ENCODE measurements around the gene PIM3. TPM values are rescaled to one million over a fixed set of nuclear protein-coding genes. Genes with fewer than 3 reads are reported as not detected.

Gene PIM3
- total and polyA plus RNA-seq, 2 of the 8 experiments (the other 6 are each of a cell fraction or from before 2014, with no cell fraction given), result 22.6 to 30.0 TPM

GRCh38 chr22:49948116-49948957 is 12.2 kb upstream of the PIM3 start (continued):
- no peak for TF ChIP-seq BCL11A (IDR thresholded peaks at IDR 0.05; ENCODE audit: low read depth in 2 of 2, low read length in 2 of 2)
- TF ChIP-seq EZH2 (IDR thresholded peaks at IDR 0.05; ENCODE audit: low read depth, low read length, severe bottlenecking), result no peak
- TF ChIP-seq KDM4A (IDR thresholded peaks at IDR 0.05; ENCODE audit: low read depth, low read length, severe bottlenecking), result no peak
- no peak for TF ChIP-seq CHD1 (IDR thresholded peaks at IDR 0.05; ENCODE audit: low read depth, low read length)
- no peak for TF ChIP-seq SAP30 (IDR thresholded peaks at IDR 0.05; ENCODE audit: insufficient read depth, insufficient replicate concordance, low read length)
- no peak for TF ChIP-seq RFX5 (IDR thresholded peaks at IDR 0.05; ENCODE audit: borderline replicate concordance, low read depth, low read length)
- no peak for TF ChIP-seq CEBPB (IDR thresholded peaks at IDR 0.05; ENCODE audit: low read depth, low read length)
- no peak for TF ChIP-seq USF2 (IDR thresholded peaks at IDR 0.05; ENCODE audit: low read length)
- no peak for TF ChIP-seq TBP (IDR thresholded peaks at IDR 0.05; ENCODE audit: low read depth, low read length)

Measured in H1 (cell line).